Left kidney (tissue), 2 donors: ENCODE data around the gene NCOA1. TPM values are rescaled to one million over a fixed set of nuclear protein-coding genes. Genes with fewer than 3 reads are reported as not detected.
"Not testable (repeated sequence)": the region's sequence is repeated elsewhere in the genome, so short reads cannot be mapped to it uniquely, and the experiment has no call there.

Experiments
- DNase-seq: peaks from one replicate; pipeline ENCODE4 v3.0.0-alpha.2; 2013
- polyA plus RNA-seq: library from polyadenylated mRNA; unstranded; fragments of 120-200 nt; gene quantifications from one replicate; pipeline ENCODE4 v1.2.1, GENCODE V29; 2013; ENCODE audit not compliant: insufficient read length

NCOA1 gene
- polyA plus RNA-seq, 1 donor, result 51.7 TPM

DNA sequence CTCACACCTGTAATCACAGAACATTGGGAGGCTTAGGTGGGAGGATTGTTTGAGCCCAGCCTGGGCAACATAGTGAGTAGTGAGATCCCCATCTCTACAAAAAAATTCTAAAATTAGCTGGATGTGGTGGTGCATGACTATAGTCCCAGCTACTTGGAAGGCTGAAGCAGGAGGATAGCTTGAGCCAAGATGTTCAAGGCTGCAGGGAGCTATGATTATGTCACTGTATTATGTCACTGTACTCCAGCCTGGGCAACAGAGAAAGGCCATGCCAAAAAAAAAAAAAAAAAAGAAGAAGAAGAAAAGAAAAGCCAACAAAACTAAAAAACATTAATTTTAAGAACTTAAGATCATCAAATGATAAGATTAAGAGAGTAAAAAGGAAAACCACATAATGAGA is 17.4 kb upstream of the NCOA1 start:
- DNase-seq, result no peak

DNA sequence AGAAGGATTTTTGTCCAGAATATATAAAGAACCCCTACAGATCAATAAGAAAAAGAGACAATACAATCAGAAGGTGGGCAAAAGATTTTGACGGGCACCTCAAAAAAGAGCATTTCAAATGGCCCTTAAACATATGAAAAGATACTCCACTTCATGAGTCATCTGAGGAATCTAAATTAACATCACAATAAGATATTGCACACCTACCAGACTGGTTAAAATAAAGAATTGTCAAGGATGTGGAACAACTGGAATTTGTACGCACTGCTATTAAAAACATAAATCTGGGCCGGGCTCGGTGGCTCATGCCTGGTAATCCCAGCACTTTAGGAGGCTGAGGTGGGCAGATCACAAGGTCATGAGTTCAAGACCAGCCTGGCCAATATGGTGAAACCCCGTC is 17.0 kb upstream of the NCOA1 start:
- DNase-seq, result no peak

GRCh38 chr2:24477229-24477628 is 13.8 kb upstream of the NCOA1 start:
- no peak for DNase-seq

GRCh38 chr2:24478243-24478642 is 12.8 kb upstream of the NCOA1 start:
- DNase-seq, result no peak

- DNase-seq, result no peak
These were observed 10.8 kb upstream of the NCOA1 start for GRCh38 chr2:24480245-24480644.

GRCh38 chr2:24482251-24482971 is 8.6 kb upstream of the NCOA1 start:
- no peak for DNase-seq

- no peak for DNase-seq
These were observed 8.1 kb upstream of the NCOA1 start for GRCh38 chr2:24482972-24483300.

- not testable (repeated sequence) for DNase-seq
These were observed 6.4 kb upstream of the NCOA1 start for GRCh38 chr2:24484677-24485076.

DNA sequence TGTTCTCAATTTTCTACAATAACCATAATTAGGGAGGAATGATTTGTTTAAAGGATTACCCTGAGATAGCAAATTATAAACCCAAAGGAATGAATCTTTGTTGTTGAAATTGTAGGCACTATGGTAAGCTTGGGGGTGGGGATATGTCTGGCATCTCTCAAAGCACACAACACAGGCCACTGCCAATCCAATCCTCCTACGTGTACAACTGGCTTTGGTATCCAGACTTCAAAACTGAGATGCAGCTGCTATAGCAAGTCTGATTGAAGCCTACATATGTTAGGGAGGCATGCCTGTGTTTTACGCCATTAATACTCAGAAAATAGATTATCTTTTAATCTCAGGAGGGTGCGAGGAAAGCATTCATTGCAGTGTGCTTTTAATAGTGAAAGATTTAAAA is 5.9 kb upstream of the NCOA1 start:
- no peak for DNase-seq

- DNase-seq, result peak; percentile 12
These were observed 4.3 kb upstream of the NCOA1 start for GRCh38 chr2:24486636-24487205.

DNA sequence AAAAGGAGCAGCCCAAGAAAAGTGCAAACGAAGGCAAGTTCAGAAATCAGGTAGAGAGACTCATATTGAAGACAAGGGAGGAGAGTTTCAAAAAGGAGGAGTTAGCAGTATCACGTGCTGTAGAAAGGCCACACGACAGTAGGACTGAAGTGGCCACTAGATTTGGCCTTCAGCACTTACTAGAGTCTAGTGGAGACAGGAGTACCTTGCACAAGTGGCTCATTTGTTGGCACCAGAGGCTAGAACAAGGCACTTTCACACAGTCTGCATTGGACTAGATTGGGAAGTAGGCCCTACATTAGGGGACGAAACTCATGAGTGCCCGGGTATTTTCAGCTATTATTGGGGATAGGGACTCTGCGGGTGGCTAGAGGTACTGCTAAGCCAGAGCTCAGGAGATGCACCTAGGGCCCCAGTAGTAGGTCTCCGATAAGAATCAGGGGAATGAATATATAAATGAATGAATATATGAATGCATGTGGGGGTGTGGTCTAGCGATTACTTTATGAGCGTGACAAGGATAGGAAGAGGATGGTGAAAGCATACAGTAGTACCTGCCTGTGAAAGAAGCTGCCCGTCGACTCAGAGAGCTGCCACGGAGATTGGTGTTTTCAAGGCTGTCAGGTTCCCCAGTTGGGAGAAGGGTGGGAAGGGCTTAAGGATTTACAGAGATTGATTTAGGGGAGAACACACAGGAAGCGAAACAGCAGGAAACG is 1.4 kb upstream of the NCOA1 start:
- DNase-seq, result no peak

GRCh38 chr2:24490181-24490689 is 819 bp upstream of the NCOA1 start:
- DNase-seq, result peak; percentile 20

- DNase-seq, result peak; percentile 53
These were observed 727 bp downstream of the NCOA1 start for GRCh38 chr2:24491542-24492420.

- peak; percentile 25 for DNase-seq
These were observed 1.6 kb downstream of the NCOA1 start for GRCh38 chr2:24492421-24493279.

DNA sequence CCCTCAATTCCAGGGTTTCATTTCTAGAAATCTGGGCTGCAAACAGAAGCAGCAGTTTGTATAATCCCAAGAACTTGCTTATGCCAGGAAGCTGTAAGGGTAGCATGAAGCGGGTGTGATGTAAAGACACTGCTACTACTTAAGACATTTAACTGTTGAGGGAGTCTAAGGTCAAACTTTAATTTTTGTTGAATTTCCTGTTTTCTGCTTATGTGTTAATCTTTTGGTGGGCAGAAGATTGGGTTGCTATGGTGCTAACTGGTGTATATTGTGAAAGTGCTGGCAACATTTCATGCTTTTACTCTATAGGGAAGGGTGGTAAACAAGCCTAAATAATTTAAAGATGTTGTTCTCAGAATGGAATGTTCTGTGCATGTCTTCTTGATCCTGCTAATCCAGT is 2.7 kb downstream of the NCOA1 start:
- no peak for DNase-seq

DNA sequence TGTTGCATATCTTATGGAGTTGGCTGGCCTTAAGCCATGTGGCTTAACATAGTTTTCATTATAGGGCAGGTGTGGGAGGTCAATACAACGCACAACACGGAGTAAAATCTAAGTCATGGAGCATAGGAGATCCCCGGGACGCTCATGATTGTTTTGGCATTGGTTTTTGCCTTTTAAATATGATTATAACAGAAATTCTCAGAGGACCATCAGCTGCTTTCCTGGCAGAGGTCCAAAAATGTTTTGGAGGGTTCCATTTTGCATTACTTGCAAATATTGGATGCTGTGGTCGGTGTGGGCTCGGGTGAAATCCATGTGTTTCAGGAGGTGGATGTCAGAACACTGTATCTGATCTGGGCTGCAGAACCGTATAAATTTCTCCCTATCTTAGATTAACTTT is 3.4 kb downstream of the NCOA1 start:
- no peak for DNase-seq

GRCh38 chr2:24495451-24495850 is 4.4 kb downstream of the NCOA1 start:
- no peak for DNase-seq

DNA sequence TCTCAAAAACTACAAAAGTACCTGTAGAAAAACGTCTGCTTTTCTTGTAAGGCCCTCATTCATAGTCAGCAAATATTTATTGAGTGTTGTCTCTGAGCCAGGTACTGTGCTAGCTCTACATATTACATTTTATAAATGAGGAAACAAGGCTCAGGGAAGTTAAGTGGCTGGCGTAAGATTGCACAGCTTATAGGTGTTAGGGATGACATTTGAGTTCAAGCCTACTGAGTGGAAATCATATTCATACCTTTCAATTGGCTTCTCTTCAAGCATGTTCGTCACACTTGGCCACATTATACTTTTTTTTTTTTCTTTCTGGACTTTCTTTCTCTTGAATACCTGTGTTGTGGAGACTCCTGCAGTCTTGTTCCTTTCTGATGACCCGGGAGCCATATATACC is 5.9 kb downstream of the NCOA1 start:
- DNase-seq, result no peak

DNA sequence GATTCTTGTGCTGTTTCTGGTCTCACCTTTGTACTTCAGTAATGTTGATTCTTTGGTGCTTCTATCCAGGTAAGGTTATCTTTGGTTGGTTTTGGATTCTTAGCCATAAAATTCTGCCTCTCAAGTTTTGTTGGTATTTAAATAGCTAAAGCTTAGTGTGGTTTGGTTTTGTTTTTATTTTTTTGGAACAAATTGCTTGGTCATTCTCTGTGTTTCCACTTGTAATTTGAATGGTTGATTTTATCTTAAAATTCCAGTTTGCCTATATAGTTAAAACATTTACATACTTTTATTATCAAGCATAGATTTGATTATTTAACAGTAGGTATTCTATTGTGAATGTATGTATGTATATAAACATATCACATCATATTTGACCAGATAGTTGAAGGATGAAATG is 6.6 kb downstream of the NCOA1 start:
- DNase-seq, result no peak

DNA sequence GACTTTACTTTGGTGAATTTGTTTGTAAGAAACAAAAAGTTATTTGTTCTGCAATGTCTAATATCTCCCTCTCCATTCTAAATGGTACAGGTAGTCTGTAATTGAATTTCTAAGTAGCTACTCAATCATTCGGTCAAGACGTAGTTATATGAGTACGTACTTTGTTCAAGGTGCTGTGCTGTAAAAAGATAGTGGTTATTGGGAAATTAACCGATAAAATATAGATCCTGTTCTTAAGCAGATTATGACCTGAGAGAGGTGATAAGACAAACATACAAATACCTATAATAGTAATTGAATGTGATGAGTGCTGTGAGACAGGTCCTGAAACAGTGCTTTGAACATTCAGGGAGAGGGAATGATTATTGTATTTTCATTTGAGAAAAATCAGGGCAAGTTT is 7.1 kb downstream of the NCOA1 start:
- no peak for DNase-seq

GRCh38 chr2:24501813-24502212 is 10.8 kb downstream of the NCOA1 start:
- no peak for DNase-seq
